Bronchus fibroblast of lung (primary cell): Measurements from ENCODE around the gene PTPN7. TPM values are rescaled to one million over a fixed set of nuclear protein-coding genes. Genes with fewer than 3 reads are reported as not detected.

Experiments used
- total RNA-seq: library from RNA; depleted of rRNA; stranded (reverse); fragments of >200 nt; gene quantifications from 2 replicates; pipeline ENCODE4 v1.2.3, GENCODE V29; 2015

The PTPN7 gene
- total RNA-seq: not detected in 2 replicates

DNA sequence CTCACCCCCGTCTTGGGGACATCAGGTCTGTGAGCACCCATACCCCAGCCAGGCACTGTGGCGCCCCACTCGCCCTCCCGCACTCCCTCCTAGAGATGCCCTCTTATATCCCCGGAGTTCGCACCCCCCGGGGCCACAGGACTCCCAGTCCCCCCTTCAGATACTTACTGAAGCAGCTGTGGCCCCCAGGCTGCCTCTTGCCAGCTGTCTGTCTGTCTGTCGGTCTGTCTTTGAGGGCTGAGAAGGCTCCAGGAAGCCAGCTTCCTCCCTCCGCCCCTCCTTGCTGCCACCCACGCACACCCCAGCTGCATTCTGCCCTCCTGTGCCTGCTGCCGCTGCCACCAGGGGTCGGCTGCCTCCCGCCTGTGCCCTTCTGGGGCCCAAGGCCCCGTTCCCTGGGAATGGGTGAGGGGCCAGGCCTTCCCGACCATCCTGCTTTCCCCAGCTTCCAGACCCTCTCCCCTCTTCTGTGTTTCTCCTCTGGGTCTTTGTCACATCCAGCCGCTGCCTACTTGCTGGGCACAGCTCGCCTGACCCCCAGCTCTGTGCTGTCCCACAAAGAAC is at the start of gene PTPN7:
Gene PTPN7 (minus strand): TSS at position 226 of the 564 bp plus-strand sequence. CDS start 1,200 bp downstream, outside the sequence.

DNA sequence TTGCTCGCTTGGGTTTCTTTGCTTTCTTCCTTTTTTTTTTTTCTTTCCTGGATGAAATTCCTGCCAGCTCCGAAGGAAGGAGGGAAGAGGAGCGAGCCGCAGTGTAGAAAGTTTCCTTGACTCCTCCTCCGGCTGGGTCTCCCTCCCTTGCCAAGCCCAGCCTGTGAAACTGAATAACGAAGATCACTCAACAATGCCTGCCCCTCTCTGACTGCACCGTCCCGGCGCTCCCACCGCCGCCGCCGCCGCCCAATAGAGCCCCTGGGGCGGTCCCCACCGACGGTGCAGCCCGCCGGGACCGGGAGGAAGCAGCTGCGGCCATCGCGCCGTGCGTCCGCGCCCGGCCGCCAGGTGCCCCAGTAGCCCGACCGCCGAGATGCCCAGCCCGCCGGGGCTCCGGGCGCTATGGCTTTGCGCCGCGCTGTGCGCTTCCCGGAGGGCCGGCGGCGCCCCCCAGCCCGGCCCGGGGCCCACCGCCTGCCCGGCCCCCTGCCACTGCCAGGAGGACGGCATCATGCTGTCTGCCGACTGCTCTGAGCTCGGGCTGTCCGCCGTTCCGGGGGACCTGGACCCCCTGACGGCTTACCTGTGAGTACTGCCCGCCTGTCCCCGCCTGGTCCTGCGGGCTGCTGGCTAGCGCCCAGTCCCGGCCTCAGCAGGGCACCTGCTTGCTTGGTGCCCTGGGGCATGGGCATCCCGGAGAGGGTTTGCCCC is 33.4 kb upstream of the PTPN7 start, which contains the start of gene LGR6:
Gene LGR6 (plus strand): TSS at position 186 of the 714 bp plus-strand sequence. CDS start 191 bp downstream, at position 377.

DNA sequence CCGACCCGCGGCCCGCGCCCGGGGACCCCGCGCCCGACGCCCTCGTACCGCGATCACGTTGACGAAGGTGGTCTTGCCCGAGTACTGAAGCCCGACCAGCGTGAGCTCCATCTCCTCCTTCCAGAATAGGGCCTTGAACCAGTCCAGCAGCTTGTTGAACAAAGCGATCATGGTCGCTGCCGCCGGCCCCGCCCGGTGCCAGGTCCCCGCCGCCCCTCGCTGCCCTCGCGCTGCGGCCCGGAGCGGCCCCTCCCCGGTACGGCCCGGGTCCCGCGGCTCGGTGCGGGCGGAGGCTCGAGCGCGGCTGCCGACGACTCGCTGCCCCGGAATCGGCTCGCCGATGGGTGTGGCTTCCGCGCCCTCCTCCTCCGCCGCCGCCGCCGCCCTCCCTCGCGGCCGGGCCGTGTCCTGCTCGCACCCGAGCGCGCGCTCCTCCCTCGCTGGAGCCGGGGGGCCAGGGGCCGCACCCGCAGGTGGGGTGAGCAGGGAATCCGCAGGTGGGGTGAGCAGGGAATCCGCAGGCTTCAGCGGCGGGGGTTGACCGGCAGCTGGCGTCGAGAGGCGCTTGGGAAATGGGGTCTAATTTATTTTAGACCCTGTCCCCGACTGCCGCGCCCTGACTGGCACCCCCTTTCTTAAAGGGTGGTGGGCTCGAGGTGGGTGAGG is 15.9 kb downstream of the PTPN7 start, which contains the start of gene ARL8A:
Gene ARL8A (minus strand): TSS at position 336 of the 666 bp plus-strand sequence. CDS start 165 bp downstream, at position 171.

DNA sequence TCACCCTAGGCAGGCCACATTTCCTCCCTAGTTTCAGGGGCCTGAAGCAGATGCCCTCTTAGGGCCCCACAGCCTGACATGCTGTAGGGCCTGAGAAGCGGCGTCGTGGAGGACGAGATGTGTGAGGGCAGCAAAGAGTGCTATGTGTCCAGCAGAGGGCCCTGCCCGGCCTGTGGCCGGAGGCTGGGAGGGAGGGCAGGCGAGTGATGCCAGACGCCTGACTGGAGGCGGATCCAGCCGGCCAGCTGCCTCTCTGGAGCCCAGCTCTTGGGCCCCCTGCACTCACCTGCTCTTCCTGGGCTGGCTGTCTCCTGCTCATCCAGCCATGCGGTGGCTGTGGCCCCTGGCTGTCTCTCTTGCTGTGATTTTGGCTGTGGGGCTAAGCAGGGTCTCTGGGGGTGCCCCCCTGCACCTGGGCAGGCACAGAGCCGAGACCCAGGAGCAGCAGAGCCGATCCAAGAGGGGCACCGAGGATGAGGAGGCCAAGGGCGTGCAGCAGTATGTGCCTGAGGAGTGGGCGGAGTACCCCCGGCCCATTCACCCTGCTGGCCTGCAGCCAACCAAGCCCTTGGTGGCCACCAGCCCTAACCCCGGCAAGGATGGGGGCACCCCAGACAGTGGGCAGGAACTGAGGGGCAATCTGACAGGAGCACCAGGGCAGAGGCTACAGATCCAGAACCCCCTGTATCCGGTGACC is 37.6 kb downstream of the PTPN7 start, which contains the start of gene GPR37L1:
Gene GPR37L1 (plus strand): TSS at position 279 of the 697 bp plus-strand sequence. CDS start 47 bp downstream, at position 326.

Other genes starting within 250 kb of the PTPN7 start
- 2.2 and 2.4 TPM in 2 replicates for gene LMOD1, start 214.1 kb downstream of the PTPN7 start, total RNA-seq
- 48.5 and 51.6 TPM in 2 replicates for gene TIMM17A, start 205.1 kb downstream of the PTPN7 start, total RNA-seq
- 66.7 and 70.5 TPM in 2 replicates for gene RNPEP, start 178.0 kb downstream of the PTPN7 start, total RNA-seq
- under 0.01 and 0.17 TPM in 2 replicates for gene ELF3, start 150.0 kb downstream of the PTPN7 start, total RNA-seq
- not detected in 2 replicates for gene GPR37L1, start 37.7 kb downstream of the PTPN7 start, total RNA-seq
- gene ARL8A, start 15.9 kb downstream of the PTPN7 start, total RNA-seq: 17.7 and 25.2 TPM in 2 replicates
- under 0.01 TPM in 1 of 2 replicates, not detected in the other for gene LGR6, start 33.2 kb upstream of the PTPN7 start, total RNA-seq
- 129 and 133 TPM in 2 replicates for gene UBE2T, start 181.3 kb upstream of the PTPN7 start, total RNA-seq
- 1.0 and 1.5 TPM in 2 replicates for gene PPP1R12B, start 188.1 kb upstream of the PTPN7 start, total RNA-seq